GM12875 (cell line): ENCODE measurements around the gene CSAG3.
"Not testable (repeated sequence)": the region's sequence is repeated elsewhere in the genome, so short reads cannot be mapped to it uniquely, and the experiment has no call there.

Source experiments
- H3K4me3 ChIP-seq: one replicate; pipeline ENCODE4 v1.5.1; 2011; ENCODE audit warnings: low read depth, low read length, control low read depth
- TF ChIP-seq, protein P1 (sequence below): IDR thresholded peaks from 2 replicates; pipeline ENCODE4 v1.5.1; 2011; ENCODE audit warnings: low read depth, mild to moderate bottlenecking, control low read depth, inconsistent platforms, low read length, moderate library complexity, borderline replicate concordance; ENCODE audit not compliant: insufficient read depth

CSAG3 gene

DNA sequence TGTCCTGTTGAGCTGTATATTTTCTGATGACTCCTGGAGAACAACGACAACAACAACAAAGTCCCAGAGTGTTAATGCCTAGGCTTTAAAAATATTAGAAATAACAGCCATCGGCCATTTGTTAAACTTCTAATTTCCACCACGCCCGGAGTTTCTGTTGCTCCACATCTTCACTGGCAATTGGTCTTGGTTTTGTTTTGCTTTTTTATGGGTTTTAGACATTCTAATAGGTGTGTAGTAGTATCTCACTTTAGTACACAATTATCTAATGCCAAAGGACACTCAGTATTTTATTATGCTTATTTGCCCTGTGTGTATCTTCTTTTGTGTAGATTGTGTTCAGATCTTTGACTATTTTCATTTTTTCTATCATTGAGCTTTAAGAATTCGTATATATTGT, 20.5 kb upstream of the CSAG3 start:
- TF ChIP-seq, protein P1, sequence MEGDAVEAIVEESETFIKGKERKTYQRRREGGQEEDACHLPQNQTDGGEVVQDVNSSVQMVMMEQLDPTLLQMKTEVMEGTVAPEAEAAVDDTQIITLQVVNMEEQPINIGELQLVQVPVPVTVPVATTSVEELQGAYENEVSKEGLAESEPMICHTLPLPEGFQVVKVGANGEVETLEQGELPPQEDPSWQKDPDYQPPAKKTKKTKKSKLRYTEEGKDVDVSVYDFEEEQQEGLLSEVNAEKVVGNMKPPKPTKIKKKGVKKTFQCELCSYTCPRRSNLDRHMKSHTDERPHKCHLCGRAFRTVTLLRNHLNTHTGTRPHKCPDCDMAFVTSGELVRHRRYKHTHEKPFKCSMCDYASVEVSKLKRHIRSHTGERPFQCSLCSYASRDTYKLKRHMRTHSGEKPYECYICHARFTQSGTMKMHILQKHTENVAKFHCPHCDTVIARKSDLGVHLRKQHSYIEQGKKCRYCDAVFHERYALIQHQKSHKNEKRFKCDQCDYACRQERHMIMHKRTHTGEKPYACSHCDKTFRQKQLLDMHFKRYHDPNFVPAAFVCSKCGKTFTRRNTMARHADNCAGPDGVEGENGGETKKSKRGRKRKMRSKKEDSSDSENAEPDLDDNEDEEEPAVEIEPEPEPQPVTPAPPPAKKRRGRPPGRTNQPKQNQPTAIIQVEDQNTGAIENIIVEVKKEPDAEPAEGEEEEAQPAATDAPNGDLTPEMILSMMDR: no peak
- H3K4me3 ChIP-seq: no peak overlapping the region

DNA sequence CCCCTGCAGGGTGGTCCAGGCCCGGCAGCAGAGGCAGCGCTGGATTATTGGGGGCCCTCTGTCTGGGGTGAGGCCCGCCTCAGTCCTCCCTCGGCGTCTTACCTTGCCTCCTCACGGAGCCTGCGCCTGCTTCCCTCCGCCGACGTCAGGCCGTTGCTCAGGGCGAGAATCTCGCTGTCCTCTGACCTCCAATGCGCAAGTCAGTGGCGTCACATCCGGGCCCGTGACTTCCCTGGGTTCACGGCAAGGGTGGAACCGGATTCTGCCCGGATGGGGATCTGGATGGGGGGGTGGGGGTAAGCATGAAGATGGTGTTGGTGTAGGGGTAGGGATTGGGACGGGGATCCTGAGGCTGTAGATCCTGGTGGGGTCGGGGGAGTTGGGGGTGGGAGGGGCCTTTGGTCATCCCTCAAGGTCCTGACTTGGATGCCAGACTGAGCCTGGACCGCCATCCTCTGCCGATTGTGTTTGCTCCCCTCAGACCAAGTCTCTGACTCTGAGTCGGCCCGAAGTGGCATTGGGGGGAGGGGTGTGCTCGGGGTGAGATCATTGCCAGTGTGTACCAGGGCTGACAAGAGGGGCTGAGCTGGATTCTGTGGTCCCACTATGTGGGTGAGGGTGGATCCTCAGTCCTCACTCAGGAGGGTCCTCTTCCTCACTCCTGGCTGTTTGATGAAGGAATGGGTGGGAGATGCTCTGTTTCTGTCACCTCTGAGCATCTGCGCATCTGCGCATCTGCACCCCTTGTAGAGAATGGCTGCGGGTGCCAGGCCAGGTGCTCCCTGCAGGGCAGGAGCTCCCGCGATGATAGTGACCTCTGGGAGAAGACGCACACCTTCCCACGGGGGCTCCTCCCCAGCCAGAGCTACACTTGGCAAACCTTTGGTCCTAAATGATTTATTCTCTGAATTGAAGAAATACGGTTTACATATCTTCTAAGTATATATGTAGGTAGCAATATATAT, 5.0 kb upstream of the CSAG3 start, which contains the start of gene MAGEA2:
MAGEA2 (minus strand) TSS at position 157 of the 965 bp plus-strand sequence. CDS start 2,479 bp downstream, outside the sequence.
- H3K4me3 ChIP-seq: not testable (repeated sequence)

DNA sequence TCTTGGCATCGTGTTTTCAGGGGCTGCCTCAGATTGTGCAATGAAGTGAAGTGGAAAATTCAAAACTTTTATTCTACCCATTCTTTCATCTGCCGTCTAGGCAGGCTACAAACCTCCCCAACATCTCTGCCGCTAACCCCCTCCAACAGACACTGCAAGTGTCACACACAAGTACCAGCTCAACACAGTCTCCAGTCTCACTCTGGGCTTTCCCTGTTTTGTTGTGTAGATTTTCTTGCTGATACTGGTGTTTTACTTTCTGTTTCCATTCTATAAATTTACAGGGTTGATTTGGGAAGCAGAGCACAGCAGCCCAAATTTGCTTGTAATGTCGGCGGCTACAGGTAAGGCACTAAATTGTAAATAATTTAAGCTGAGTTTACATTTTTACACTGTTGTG, 4.1 kb upstream of the CSAG3 start:
- not testable (repeated sequence) for H3K4me3 ChIP-seq

DNA sequence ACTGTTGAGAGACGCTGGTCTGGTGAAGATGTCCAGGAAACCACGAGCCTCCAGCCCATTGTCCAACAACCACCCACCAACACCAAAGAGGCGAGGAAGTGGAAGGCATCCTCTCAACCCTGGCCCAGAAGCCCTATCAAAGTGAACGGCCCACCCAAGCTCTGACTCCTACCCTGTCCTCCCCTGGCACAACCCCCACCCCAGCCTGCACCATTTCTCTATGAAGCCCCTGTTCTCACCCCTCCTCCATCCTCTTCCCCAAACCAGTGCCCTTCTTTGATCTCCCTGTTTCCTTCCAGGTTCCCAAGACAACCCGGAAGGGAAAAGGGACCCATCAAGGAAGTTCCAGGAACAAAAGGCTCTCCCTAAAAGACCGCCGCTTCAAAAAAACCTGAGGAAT, 526 bp downstream of the CSAG3 start:
- not testable (repeated sequence) for H3K4me3 ChIP-seq

DNA sequence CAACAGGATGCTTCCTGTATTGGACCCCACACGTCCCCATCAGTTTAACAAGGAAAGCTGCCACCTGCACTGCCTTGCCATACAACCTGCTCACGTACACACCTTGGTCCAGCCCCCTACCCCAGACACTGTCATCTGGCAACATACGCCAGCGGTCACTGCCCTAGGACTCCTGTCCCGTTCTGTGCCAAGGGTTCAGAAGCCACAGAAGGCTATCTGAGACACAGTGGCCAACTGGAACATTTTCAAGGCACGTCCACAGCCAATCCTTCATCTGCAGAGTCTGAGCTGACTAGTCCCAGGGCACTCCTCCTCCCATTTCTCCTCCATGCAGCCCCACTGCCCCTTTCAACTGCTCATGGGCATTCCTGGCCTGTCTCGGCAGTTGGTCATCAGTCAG, 2.6 kb downstream of the CSAG3 start:
- H3K4me3 ChIP-seq: not testable (repeated sequence)

DNA sequence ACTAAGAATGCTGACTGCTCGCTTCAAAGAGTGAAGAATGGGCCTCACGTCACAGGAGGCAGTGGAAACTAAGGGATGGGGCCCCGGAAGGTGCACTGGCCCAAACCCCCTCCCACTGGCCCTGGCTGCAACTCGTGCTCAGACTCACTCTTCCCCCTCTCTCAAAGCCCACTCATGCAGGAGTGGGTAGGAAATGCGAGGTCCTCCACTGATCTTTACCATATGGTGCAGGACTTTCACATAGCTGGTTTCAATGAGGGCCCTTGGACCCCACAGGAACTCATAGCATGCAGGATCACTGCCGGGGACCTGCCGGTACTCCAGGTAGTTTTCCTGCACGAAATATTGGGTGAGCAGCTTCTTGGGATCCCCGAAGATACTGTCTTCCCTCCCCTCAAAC, 7.5 kb downstream of the CSAG3 start:
- not testable (repeated sequence) for H3K4me3 ChIP-seq

DNA sequence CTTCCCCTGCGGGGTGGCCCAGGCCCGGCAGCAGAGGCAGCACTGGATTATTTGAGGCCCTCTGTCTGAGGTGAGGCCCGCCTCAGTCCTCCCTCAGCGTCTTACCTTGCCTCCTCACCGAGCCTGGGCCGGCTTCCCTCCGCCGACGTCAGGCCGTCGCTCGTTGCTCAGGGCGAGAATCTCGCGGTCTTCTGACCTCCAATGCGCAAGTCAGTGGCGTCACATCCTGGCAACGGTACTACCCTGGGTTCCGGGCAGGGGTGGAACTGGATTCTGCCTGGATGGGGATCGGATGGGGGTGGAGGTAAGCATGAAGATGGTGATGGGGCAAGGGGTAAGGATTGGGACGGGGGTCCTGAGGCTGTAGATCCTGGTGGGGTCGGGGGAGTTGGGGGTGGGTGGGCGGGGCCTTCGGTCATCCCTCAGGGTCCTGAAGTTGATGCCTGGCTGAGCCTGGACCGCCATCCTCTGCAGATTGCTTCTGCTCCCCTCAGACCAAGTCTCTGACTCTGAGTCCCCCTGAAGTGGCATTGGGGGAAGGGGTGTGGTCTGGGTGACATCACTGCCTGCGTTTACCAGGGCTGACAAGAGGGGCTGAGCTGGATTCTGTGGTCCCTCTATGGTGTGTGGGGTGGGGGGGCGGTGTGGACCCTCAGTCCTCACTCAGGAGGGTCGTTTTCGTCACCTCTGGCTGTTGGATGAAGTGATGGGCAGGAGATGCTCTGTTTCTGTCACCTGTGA, 10.7 kb downstream of the CSAG3 start, which contains the start of gene MAGEA6:
MAGEA6 (minus strand) TSS at position 141 of the 741 bp plus-strand sequence. CDS start 2,039 bp downstream, outside the sequence.
- not testable (repeated sequence) for H3K4me3 ChIP-seq

DNA sequence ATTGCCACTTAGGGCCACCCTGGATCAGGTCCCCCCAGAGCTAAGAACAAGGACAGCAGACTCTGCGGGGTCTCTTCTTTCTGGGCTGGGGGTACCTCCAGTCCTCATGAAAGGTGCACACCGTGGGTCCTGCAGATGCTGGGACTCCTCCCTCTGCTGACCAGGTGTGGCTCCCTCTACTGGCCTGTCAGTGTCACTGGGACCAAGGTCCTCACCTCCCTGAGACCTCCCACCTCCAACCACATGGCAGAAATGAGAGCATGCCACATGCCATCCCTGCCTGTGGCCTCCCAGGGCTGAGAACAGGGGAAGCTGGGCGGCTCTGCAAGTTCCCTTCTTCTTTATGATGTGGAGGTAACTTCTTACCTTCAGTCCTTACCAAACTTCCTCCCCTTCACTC, 28.0 kb downstream of the CSAG3 start:
- not testable (repeated sequence) for H3K4me3 ChIP-seq

DNA sequence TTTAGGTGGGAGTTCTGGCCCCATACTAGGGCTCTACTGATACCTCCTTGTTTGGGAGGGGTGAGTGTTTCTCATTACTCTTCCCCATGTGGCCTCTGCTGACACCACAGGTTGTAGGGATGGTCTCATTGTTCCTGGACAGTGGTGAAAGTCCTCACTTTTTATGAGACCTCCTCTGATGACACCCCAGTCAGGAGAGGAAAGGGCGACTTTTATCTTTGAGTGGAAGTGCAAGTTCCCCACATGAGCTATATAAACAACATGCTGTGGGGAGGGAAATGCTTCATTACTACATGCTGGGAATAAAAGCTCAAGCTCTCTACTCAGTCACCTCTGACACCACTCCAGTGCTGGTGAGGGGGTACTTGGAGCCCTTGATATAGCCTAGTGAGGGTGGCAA, 39.9 kb downstream of the CSAG3 start:
- no peak overlapping the region for H3K4me3 ChIP-seq
- TF ChIP-seq, protein P1: no peak

DNA sequence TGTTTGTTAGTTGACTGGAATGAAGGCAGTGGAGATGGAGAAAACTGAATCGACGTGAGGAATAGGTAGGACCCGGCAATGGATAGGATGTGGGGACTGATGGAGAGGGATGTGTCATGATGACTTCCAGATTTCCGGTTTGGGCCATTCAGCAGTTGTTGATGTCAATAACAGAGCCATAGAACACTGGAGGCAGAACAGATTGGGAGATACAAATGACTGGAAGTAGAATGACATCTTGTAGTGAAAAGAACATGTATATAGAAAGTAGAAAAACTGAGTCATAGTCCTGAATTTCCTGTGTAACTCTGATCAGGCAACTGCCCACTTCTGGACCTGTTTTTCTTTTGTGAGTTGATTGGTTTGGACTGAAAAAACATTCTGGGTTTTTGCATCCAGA, 47.0 kb downstream of the CSAG3 start:
- TF ChIP-seq, protein P1: no peak
- H3K4me3 ChIP-seq: no peak overlapping the region
